ENCODE data around the gene CXorf58.

- TF ChIP-seq POLR2A (IDR thresholded peaks at IDR 0.05) (no peak), CTCF (IDR thresholded peaks at IDR 0.05) (no peak)
These were observed 9.3 kb upstream of the CXorf58 start for GRCh38 chrX:23898412-23898959.

All from testis (tissue), 2 donors.